NCI-H1417 treated with DMSO at 0.1 percent for 48 hours (cell line): ENCODE measurements around the gene CYP21A2.
"Not testable (repeated sequence)": the region's sequence is repeated elsewhere in the genome, so short reads cannot be mapped to it uniquely, and the experiment has no call there.

Experiments
- DNase-seq: peaks from one replicate; lab custom pipeline; 2025; lab: John Stamatoyannopoulos, UW

CYP21A2 gene

GRCh38 chr6:32055756-32056155 is 17.5 kb downstream of the CYP21A2 start:
- not testable (repeated sequence) for DNase-seq

DNA sequence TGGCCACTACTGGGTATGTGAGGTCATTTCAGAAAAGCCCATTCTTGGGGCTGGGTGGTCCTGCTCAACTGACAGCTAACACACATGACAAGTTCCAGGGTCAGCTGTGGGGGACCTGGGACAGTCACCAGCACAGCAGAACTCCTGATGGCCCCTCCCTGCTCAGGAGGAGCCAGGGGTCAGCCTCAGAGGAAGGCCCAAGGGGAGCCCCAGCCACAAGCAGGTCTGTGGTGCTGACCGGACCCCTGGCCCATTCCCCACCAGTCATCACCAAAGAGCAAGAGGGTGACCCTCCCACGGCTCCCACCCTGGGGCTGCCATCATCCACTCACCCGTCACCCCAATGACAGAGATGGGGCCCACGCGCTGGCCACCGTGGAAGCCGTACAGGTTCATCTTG is 18.0 kb downstream of the CYP21A2 start:
- no peak for DNase-seq

GRCh38 chr6:32057966-32058365 is 19.8 kb downstream of the CYP21A2 start:
- no peak for DNase-seq

DNA sequence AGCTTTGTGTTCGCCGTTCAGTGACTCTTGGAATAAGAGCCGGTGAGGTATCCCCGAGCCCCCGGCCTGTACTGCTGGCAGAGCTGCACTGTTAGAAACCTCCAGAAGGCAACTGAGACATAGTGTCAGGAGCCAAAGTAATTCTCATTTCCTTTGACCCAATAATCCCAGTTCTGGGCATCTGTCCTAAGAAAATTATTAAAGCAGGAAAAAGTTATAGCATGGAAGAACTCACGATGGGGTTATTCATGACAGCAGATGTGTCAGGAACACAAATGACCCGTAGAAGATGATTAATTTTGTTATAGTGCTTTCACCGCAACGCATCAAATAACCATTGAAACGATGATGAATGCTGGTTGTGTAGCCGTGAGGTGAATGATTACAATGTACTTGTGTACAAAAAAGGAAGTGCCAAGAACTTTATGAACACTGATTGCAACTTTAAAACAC is 20.3 kb downstream of the CYP21A2 start:
- DNase-seq = no peak

- DNase-seq = no peak
Observed at GRCh38 chr6:32060966-32061655, 22.9 kb downstream of the CYP21A2 start.

DNA sequence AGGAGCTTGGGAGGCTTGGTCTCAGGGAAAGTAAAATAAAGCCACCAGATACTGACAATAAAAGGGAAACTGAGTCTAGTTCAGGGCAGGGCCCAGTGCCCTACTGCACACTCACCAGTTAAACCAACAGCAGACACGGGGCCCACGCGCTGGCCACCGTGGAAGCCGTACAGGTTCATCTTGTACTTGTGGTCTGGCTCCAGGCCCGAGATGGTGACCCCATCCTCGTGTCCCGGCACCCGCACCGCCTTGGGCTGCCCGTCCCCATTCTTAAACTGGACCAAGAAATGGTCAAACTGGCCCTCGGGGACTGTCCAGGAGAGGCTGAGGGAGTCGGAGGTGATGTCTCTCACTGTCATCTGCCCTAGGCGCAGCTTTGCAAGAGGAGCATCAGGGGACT is 26.5 kb downstream of the CYP21A2 start:
- no peak for DNase-seq

DNA sequence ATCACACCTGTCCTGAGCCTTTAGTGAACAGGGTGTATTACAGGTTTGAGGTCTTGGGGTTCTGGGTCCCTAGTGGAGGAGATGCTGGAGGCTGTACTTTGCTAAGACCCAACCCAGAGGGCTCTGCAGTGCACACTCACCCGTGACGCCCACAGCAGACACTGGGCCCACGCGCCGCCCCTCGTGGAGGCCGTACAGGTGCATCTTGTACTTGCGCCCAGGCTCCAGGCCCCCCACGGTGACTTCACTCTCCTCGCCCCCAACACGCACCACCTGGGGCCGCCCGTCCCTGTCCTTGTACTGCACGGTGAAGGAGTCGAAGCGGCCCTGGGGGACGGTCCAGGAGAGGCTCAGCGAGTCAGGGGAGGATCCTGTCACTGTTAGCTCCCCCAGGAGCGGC is 29.3 kb downstream of the CYP21A2 start:
- DNase-seq = not testable (repeated sequence)

- DNase-seq = not testable (repeated sequence)
Observed at GRCh38 chr6:32068315-32068714, 30.1 kb downstream of the CYP21A2 start.

GRCh38 chr6:32068867-32069266 is 30.7 kb downstream of the CYP21A2 start:
- DNase-seq = no peak

GRCh38 chr6:32069460-32069859 is 31.2 kb downstream of the CYP21A2 start:
- DNase-seq = no peak

GRCh38 chr6:32069878-32070515 is 31.8 kb downstream of the CYP21A2 start:
- DNase-seq = no peak

GRCh38 chr6:32070814-32071543 is 32.8 kb downstream of the CYP21A2 start:
- DNase-seq = no peak

DNA sequence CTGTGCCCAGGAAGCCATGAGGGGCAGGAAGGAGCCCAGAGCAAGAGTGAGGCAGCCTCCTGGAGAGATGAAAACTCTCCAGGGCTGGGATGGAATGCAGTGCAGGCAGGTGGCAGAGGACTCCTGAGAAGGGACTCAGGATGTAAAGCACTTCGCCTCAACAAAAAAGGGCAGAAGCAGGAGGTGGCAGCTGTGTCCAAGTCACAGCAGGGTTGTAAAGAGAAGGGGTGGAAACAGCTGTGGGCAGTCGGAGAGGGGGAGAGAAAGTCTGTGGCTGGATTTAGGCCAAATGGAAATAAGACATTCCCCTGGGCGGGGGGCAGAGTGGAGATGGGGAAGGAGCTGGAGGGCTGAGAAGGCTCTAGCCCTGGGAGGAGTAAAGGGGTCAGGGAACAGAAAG is 34.9 kb downstream of the CYP21A2 start:
- DNase-seq = no peak

DNA sequence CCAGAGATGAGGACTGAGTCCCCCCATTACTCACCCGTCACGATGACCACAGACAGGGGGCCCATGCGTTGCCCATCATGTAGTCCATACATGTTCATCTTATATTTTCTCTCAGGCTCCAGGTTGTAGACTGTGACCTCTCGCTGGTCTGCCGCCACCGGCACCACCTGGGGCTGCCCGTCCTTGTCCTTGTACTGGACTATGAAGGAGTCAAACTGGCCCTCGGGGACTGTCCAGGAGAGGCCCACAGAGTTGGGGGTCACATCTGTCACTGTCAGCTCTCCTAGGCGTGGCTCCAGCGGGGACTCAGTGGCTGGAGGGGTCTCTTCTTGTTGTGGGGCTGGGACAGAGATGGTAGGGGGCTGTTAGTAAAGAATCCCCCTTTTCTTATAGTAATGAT is 35.4 kb downstream of the CYP21A2 start:
- DNase-seq = no peak

- DNase-seq = no peak
Observed at GRCh38 chr6:32074996-32075532, 36.8 kb downstream of the CYP21A2 start.

- no peak for DNase-seq
Observed at GRCh38 chr6:32075781-32076180, 37.6 kb downstream of the CYP21A2 start.

GRCh38 chr6:32076321-32076809 is 38.1 kb downstream of the CYP21A2 start:
- no peak for DNase-seq

DNA sequence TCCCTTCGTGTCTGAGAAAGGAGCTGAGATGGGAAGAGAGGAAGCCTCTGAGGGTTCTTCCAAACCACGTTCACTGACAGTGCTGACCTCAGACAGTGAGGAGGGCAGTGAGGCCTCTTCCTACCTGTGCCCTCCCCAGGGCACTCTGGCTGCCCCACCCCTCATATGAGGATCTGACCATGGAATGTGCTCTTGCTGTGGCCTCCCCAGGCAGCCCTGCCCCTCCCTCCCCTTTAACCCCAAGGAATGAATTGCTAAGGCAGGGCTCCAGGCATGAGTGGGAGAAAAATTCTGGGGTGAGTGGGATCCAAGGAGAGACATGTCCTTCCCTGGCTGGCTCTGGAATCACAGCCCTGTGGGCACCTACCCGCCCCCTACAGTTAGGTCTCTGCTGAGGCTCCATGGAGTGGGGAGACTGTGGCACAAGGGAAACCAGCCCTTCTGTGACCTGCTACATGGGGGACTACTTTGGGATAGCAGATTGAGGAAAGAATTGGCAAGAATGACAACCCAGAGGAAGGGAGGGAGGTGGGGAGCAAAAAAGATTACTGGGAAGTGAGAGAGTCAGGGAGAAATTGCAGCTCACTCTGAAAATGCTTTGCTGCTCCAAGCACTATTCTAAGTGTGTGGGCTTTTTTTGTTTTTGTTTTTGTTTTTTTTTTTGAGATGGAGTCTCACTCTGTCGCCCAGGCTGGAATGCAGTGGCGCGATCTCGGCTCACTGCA is 41.5 kb downstream of the CYP21A2 start:
- no peak for DNase-seq

DNA sequence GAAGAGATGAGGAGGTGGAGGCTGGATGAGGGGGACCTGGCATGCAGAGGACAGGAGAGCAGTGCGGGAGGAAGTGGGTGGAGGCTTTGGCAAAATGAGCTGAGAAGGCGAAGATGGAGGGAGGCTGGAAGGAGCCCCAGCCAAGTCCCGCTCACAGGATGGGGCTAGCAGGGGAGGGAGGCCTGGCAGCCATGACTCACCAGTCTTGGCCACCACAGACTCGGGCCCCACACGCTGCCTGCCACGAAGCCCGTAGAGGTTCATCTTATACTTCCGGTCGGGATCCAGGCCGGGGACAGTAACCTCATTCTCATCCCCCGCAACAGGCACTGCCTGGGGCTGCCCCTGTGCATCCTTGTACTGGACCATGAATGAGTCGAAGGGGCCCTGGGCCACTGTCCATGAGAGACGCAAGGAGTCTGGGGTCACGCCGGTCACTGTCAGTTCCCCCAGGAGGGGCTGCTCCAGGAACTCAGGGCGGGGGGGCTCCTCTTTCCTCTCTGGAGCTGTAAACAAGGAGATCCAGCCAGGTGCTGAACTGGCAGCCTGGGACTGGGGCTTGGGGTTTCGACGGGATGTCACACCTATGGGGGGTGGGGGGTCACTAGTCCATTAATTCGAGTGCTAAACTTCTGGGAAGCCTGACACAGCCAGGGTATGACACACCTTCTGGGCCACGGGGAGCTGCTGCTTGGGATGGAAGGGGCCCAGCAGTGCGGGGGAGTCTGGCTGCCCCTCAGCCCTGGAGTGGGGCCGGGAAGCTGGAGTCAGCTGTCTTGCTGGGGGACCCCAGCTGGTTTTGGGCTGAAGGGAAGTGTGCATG is 43.2 kb downstream of the CYP21A2 start:
- DNase-seq = no peak

- DNase-seq = no peak
Observed at GRCh38 chr6:32082478-32082877, 44.3 kb downstream of the CYP21A2 start.

DNA sequence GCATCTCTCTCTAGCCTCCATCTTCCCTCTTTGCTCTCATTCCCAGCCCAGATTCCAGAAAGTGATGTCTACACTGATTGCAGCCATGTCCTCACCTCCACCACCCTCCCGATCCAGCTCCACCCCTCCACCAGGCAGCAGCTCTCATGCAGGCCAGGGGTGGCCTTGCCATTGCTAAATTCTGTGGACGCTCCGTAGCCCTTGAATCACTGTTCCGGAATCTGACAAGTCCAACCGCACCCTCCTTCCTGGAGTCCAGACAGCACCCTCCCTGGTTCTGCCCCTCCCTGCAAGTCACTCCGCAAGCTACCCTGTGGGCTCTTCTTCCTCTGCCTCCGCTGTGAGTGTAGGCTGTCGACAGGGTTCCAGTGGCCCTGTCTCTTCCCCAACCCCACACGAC is 44.7 kb downstream of the CYP21A2 start:
- DNase-seq = no peak
